ENCODE measurements around the gene SNTA1. TPM values are rescaled to one million over a fixed set of nuclear protein-coding genes. Genes with fewer than 3 reads are reported as not detected.
A peak's percentile ranks its signal among the peaks of the same experiment; 100 is the strongest.
"Not testable (repeated sequence)": the region's sequence is repeated elsewhere in the genome, so short reads cannot be mapped to it uniquely, and the experiment has no call there.

SNTA1 gene
- total RNA-seq, result 1 to 10 TPM; 3.1 TPM

DNA sequence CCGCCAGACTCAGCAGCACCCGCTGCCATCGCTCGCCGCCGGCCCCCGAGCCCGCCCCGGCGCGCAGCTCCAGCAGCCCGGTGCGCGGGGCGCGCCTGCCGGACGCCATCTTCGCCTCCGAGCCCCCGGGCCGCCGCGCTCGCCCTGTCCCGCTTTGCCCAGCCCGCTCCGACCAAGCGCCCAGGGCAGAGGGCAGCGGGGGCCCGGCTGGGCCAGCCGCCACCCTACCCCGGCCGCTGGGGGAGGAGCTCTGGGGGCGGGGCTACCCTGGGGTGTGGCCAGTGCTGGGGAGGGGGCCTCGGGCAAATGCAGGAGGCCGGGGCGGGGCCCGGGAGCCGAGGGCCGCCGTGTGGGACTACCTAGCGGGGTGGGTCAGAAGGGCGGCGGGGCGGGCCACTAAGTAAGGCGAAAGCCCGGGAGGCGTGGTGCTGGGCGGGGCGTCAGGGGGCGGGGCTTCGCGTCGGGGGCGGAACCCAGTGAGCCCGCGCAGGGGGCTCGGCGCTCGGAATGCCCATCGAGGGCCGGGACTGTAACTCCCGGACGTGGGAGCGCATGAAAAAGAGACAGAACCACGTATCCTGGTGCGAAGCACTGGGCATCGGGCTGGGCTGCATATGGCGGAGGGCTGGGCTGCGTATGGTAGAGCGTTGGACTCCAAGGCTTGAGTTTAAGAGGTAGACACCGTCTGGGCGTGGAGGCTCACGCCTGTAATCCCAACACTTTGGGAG lies at the start of gene SNTA1:
Gene SNTA1 (minus strand): TSS at position 252 of the 728 bp plus-strand sequence. CDS start 143 bp downstream, at position 109.
- peak; percentile 87 to 89 for DNase-seq (ENCODE audit: low spot score in 2 of 2)
- no peaks in the 10 kb centered on the region for H3K9me3 Mint-ChIP-seq
- H3K27ac Mint-ChIP-seq, result peak within 1 kb of the TSS; percentile 79 to 97
- peak; percentile 93 to 94 for ATAC-seq
- H3K36me3 Mint-ChIP-seq, result no peaks in the 10 kb centered on the region

DNA sequence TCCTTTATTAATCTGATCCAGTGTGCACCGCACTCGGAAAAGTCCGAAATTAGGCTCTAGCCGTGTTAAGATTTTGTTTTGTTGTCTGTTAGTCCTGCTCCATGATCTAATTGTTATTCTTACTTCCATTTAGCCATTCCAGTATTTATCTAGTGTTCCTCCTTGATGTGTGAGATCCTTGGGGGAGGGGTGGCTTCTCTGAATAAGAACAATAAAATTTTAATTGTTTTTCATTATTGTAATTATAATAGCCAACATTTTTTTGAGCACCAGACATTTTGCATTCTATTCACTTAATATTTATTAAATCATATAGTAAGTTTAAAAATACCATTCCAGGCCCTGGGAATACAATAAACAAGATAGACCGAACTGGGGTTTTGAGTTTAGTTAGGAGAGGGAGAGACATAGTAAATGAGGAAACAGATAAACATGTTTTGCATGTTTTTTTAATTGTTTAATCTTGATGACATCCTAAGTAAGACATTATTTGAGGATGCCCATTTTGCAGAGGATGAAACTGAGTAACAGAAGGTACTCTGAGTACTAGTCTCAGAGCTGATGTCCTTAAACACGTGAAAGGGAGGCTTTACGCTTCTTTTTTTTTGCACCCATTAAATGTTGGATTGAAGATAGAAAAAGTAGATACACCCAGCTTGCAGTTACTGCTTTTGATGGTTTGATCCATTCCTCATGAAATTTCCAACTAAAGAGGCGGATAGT lies 47.5 kb upstream of the SNTA1 start:
- Mint-ChIP-seq H3K27ac (peak overlapping the region; percentile 7 to 84), H3K36me3 (no peaks in the 10 kb centered on the region), H3K9me3 (no peaks in the 10 kb centered on the region)
- ATAC-seq (no peak), DNase-seq (ENCODE audit: low spot score in 2 of 2) (no peak)

DNA sequence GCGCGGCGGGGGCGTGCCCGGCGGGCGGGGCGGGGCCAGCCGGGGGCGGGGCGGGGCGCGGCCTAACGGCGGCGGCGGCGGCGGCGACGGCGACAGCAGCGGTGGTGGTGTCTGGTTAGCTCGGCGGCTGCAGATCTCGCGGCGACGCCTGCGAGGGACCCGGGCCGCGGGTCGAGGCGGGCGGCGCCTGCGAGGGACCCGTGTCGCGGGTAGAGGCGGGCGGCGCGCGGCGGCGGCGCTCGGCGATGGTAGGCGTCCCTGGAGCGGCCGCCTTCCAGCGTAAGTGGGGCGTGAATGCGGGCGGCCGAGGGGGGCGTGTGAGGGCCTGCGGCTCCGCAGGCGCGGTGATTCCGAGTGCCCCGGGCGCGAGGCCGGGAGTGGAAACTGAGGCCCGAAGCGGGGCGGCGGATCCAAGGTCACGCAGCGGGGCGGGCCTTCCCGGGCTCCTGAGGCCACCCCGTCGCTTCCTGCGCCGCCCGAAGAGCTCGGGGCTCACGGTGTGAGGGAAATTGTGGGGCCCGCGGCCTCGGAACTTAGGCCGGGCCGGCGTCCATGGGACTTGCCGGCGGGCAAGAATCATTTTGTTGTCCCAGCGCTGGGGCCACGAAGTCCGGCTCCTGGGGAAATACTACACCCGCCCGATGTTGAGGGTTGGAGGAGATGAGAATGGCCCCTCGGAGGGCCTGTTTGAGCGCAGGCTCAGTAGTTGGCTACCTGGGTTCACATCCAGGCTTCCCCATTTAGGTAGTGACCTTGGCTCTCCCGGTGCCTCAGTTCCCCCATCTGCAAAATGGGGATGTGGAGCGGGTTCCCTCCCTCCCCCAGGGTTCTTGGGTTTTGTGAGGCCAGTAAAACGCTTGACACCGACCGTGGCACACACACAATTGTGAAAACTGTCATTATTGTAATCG lies 46.7 kb upstream of the SNTA1 start, which contains the start of gene CBFA2T2:
Gene CBFA2T2 (plus strand): TSS at position 74 of the 911 bp plus-strand sequence. CDS start 172 bp downstream, at position 246.
- Mint-ChIP-seq H3K27ac (peak within 1 kb of the TSS; percentile 72 to 84), H3K9me3 (no peaks in the 10 kb centered on the region), H3K36me3 (no peaks in the 10 kb centered on the region)
- peak; percentile 65 to 69 for ATAC-seq
- DNase-seq (ENCODE audit: low spot score in 2 of 2), result no peak

DNA sequence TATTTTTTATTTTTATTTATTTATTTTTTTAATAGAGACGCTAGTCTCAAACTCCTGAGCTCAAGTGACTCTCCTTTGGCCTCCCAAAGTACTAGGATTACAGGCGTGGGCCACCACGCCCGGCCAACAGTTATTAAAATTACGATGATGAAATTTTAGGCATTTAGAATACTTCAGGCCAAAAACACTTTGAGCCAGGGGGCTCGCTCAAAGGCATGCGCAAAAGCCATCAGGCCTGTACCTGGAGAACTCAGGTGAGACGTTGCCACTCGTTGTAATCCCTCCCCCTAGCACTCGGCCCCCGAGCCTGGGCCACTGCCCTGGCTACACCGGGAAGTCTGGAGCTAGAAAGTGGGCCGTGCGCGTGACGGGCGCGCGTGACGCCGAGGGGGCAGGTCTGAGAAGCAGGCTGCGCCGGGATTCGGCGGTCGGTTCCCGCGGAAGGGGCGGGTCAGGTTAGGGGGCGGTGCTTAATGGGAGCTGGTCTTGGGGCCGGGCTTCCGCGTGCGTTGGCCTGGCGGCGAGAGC lies 46.0 kb upstream of the SNTA1 start:
- DNase-seq (ENCODE audit: low spot score in 2 of 2) (peak; percentile 99 to 100), ATAC-seq (peak; percentile 97)
- H3K36me3 Mint-ChIP-seq, result no peaks in the 10 kb centered on the region
- H3K27ac Mint-ChIP-seq, result peak overlapping the region; percentile 72 to 84
- no peaks in the 10 kb centered on the region for H3K9me3 Mint-ChIP-seq

DNA sequence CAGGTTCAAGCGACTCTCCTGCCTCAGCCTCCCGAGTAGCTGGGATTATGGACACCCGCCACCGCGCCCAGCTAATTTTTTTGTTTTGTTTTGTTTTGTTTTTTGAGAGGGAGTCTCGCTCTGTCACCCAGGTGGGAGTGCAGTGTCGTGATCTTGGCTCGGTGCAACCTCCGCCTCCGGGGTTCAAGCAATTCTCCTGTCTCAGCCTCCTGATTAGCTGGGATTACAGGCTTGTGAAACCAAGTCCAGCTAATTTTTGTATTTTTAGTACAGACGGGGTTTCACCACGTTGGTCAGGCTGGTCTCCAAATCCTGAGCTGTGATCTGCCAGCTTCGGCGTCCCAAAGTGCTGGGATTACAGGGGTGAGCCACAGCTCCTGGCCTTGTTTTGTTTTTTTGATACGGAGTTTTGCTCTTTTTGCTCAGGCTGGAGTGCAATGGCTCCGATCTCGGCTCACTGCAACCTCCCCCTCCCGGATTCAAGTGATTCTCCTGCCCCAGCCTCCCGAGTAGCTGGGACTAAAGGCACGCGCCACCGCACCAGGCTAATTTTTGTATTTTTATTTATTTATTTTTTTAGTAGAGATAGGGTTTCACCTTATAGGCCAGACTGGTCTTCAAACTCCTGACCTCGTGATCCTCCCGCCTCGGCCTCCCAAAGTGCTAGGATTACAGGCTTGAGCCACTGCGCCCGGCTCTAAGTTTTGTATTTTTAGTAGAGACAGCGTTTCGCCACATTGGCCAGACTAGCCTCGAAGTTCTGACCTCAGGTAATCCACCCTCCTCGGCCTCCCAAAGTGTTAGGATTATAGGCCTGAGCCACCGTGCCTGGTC lies 45.3 kb upstream of the SNTA1 start:
- peak overlapping the region; percentile 68 to 84 for H3K27ac Mint-ChIP-seq

DNA sequence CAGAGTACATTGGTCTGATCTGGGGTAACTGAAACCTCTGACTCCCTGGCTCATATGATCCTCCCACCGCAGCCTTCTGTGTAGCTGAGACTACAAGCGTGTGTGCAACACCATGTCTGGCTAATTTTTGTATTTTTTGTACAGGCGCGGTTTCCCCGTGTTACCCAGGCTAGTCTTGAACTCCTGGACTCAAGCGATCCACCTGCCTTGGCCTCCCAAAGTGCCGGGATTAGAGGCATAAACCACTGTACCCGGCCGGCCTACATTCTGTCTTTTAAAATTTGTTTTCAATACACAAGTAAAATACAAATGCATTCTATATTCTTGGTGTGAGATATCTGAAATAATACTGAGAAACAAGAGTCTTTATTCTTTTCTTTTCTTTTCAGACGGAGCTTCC lies 44.6 kb upstream of the SNTA1 start:
- Mint-ChIP-seq H3K36me3 (no peaks in the 10 kb centered on the region), H3K9me3 (no peaks in the 10 kb centered on the region), H3K27ac (no peak overlapping the region)
- ATAC-seq (no peak), DNase-seq (ENCODE audit: low spot score in 2 of 2) (no peak)

More for the DNA sequence above, 45.3 kb upstream of the SNTA1 start:
- not testable (repeated sequence) for H3K36me3 Mint-ChIP-seq; ATAC-seq; DNase-seq (ENCODE audit: low spot score in 2 of 2); H3K9me3 Mint-ChIP-seq

DNA sequence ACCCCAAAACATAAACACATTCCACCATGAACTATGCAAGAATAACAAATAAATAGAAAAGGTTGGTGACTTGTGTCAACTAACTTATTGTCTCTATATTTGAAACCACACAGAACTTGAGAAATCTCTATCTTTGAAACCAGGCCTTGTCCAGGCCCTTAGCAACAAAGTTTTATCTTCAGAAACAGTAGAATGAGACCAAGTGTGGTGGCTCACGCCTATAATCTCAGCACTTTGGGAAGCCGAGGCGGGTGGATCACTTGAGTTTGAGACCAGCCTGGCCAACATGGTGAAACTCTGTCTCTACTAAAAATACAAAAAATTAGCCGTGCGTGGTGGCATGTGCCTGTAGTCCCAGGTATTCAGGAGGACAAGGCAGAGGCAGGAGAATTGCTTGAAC lies 39.6 kb upstream of the SNTA1 start:
- H3K9me3 Mint-ChIP-seq; ATAC-seq; DNase-seq (ENCODE audit: low spot score in 2 of 2); H3K27ac Mint-ChIP-seq; H3K36me3 Mint-ChIP-seq: not testable (repeated sequence)

DNA sequence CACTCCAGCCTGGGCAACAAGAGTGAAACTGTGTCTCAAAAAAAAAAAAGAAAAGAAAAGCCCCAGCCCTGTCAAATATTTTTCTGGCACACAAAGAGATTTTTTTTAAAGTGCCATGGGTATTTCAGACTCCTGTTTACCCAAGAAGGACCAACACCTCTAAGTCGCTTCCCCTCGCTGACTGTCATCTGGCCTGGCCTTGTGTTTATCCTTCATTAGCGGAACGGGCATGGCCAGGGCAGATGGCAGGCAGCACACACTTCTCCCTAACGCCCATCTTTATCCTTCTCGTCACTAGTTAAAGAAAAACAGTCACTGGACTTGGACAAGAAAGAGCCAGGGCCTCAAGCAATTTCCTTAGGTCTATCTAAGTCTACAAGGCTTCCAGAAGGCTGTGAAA lies 39.0 kb upstream of the SNTA1 start:
- Mint-ChIP-seq H3K27ac (no peak overlapping the region), H3K9me3 (no peaks in the 10 kb centered on the region), H3K36me3 (no peaks in the 10 kb centered on the region)
- no peak for DNase-seq (ENCODE audit: low spot score in 2 of 2)
- ATAC-seq, result no peak

DNA sequence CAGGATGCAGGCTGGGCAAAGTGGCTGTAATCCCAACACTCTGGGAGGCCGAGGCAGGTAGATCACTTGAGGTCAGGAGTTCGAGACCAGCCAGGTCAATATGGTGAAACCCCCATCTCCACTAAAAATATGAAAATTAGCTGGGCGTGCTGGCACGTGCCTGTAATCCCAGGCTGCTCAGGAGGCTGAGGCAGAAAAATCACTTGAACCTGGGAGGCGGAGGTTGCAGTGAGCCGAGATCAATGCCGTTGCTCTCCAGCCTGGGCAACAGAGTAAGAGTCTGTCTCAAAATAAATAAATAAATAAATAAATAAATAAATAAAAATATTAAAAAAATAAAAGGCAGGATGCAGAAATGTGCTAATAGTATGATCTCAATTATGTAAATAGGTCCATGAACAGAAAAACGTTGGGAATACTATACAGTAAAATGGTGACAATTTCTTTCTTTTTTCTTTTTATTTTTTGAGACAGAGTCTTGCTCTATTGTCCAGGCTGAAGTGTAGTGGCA lies 37.9 kb upstream of the SNTA1 start:
- H3K36me3 Mint-ChIP-seq, result no peaks in the 10 kb centered on the region
- no peak overlapping the region for H3K27ac Mint-ChIP-seq
- DNase-seq (ENCODE audit: low spot score in 2 of 2) (no peak), ATAC-seq (no peak)
- H3K9me3 Mint-ChIP-seq, result no peaks in the 10 kb centered on the region

DNA sequence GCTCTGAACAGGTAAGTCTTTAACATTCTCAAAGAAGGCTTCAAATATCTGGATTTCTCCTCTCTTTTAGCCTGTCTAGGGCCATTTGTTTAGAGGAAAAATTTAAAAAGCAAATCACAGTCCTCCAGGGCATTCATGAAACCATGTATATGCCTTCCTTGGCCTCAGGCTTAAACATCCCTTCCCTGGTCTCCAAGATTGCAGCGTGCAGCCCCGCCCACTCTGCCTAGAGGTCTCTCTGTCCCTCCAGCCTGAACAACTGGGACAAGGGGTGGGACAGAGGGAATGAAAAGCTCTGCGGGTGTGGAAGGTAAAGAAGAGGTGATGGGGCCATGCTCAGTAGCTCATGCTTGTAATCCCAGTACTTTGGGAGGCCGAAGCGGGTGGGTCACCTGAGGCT lies 36.5 kb upstream of the SNTA1 start:
- H3K27ac Mint-ChIP-seq, result no peak overlapping the region
- ATAC-seq, result no peak
- DNase-seq (ENCODE audit: low spot score in 2 of 2), result no peak
- H3K9me3 Mint-ChIP-seq, result no peaks in the 10 kb centered on the region
- no peaks in the 10 kb centered on the region for H3K36me3 Mint-ChIP-seq

DNA sequence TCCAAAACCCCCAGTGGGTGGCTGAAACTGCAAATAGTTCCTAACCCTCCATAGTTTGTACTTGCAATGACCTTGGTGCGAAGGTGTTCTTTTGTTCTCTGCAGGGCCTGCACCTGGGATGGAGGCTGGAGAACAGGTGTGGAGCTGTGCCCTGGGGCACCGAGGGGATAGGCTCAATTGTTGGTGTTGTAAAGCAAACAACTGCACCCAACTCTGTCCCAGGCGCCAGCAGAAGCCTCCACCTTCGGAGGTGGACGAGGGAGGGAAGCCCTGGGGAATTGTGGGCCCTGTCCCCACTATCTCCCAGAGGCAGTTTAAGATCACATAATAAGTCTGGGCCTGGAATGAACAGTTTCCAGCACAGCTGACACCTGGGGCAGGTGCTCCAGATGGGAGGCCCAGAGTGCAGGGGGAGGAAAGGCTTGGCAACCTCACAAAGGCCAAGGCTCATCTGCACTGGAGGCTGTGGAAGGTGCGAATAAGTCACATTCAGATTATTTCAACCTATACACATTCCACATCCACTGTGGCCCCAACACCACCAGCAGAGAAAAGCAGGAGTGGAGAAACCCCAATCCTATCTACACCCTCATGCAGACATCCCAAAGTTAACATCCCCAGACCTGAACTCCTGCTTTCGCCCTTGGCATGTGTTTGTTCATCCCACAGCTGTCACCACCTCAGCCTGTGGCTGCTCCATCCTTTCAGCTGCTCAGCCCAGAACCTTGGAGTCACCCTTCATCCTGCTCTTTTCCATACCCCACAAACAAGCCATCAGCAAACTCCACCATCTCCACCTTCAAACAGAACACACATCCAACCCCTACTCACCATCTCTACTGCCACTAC lies 34.0 kb upstream of the SNTA1 start:
- no peak for ATAC-seq
- no peaks in the 10 kb centered on the region for H3K36me3 Mint-ChIP-seq
- no peak overlapping the region for H3K27ac Mint-ChIP-seq
- H3K9me3 Mint-ChIP-seq, result no peaks in the 10 kb centered on the region
- DNase-seq (ENCODE audit: low spot score in 2 of 2), result no peak

DNA sequence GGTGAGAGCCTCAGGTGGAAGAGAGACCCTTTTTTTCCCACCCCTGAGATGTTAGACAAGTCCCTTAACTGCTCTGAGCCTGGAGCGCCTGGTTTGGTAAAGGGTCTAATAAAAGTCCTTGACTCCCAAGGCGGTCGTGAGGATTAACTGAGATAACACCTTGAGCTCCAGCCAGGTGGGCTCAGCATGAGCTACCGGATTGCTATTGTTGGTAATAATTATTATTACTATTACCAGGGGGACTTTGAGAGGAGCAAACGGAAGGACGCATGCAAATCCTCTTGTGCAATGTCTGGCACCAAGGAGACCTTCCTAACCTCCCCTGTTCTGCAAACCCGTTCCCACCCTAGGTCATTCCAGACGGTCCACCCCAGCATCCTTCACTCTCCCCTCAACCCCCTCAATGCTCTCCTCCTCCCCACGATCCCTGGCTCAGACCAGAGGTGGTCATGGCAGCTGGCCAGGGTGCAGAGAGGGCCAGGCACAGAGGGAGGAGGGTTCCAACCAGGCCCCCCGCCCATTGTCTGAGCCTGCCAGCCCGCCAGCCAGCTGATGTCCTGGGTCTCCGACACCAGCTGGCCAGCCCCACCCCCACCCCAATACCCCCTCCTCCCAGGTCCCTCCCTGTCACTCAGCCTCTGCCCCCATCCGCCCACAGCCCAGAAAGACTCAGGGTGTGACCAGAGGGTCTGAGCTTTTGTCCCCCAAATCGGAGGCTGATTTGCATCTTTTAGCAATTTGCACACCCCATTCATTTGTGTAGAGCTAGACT lies 32.0 kb upstream of the SNTA1 start:
- no peak overlapping the region for H3K27ac Mint-ChIP-seq
- H3K36me3 Mint-ChIP-seq, result no peaks in the 10 kb centered on the region
- ATAC-seq, result no peak
- H3K9me3 Mint-ChIP-seq, result no peaks in the 10 kb centered on the region
- no peak for DNase-seq (ENCODE audit: low spot score in 2 of 2)

DNA sequence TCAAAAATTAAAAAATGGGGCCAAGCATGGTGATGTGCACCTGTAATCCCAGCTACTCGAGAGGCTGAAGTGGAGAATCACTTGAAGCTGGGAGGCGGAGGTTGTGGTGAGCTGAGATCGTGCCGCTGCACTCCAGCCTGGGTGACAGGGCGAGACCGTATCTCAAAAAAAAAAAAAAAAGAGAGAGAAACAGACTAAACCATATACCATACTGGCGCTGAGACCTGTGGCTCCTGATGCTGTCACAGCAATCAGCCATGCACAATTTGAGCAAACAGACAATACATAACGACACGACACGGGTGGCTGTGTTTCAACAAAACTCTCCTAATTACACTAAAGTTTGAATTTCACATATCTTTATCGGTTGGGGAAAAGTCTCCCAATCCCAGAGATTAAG lies 31.4 kb upstream of the SNTA1 start:
- ATAC-seq (no peak), DNase-seq (ENCODE audit: low spot score in 2 of 2) (no peak)
- no peaks in the 10 kb centered on the region for H3K36me3 Mint-ChIP-seq
- H3K27ac Mint-ChIP-seq, result no peak overlapping the region
- no peaks in the 10 kb centered on the region for H3K9me3 Mint-ChIP-seq

DNA sequence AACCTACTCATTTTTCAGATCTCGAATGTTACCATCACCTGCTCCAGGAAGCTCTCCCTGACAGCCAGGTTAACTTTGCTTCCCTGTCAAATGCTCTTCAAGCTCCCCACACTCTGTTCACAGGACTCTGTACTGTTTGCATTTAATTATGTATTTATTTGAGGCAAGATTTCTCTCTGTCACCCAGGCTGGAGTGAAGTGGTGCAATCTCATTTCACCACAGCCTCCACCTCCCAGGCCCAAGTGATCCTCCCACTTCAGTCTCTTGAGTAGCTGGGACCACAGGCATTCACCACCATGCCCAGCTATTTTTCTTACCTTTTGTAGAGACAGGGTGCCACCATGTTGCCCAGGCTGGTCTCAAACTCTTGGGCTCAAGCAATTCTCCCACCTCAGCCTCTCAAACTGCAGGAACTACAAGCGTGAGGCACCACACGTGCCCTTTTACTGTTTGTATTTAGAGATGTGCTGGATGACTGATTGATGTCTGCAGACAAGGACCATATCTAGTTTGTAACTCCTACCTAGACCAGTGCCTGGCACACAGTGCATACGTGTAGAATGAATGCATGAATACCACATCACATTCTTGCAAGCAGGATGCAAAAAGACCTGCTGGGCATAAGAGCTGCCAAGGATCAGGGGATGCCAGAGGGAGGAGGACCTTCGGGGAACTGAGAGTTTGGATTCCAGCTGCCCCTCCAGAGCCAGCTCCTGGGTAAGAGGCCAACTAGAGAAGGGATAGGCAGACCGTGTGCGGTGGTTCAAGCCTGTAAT lies 30.7 kb upstream of the SNTA1 start:
- no peaks in the 10 kb centered on the region for H3K36me3 Mint-ChIP-seq
- ATAC-seq (no peak), DNase-seq (ENCODE audit: low spot score in 2 of 2) (no peak)
- H3K27ac Mint-ChIP-seq, result no peak overlapping the region
- H3K9me3 Mint-ChIP-seq, result no peaks in the 10 kb centered on the region

Data from activated naive CD4-positive, alpha-beta T cell treated with anti-CD3 and anti-CD28 coated beads, Interleukin-2, amount 50 U/mL, for 72 hours (primary cell).